Measurements from ENCODE around the gene CAVIN2.

CAVIN2 gene

GRCh38 chr2:191840921-191841320 is 6.0 kb downstream of the CAVIN2 start:
- H3K36me3 ChIP-seq (ENCODE audit: insufficient read depth) = no peaks in the 10 kb centered on the region
- H3K9ac ChIP-seq = no peak overlapping the region
- TF ChIP-seq, protein P1, sequence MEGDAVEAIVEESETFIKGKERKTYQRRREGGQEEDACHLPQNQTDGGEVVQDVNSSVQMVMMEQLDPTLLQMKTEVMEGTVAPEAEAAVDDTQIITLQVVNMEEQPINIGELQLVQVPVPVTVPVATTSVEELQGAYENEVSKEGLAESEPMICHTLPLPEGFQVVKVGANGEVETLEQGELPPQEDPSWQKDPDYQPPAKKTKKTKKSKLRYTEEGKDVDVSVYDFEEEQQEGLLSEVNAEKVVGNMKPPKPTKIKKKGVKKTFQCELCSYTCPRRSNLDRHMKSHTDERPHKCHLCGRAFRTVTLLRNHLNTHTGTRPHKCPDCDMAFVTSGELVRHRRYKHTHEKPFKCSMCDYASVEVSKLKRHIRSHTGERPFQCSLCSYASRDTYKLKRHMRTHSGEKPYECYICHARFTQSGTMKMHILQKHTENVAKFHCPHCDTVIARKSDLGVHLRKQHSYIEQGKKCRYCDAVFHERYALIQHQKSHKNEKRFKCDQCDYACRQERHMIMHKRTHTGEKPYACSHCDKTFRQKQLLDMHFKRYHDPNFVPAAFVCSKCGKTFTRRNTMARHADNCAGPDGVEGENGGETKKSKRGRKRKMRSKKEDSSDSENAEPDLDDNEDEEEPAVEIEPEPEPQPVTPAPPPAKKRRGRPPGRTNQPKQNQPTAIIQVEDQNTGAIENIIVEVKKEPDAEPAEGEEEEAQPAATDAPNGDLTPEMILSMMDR (conservative IDR thresholded peaks at IDR 0.05; ENCODE audit: low read depth, low read length) = no peak

DNA sequence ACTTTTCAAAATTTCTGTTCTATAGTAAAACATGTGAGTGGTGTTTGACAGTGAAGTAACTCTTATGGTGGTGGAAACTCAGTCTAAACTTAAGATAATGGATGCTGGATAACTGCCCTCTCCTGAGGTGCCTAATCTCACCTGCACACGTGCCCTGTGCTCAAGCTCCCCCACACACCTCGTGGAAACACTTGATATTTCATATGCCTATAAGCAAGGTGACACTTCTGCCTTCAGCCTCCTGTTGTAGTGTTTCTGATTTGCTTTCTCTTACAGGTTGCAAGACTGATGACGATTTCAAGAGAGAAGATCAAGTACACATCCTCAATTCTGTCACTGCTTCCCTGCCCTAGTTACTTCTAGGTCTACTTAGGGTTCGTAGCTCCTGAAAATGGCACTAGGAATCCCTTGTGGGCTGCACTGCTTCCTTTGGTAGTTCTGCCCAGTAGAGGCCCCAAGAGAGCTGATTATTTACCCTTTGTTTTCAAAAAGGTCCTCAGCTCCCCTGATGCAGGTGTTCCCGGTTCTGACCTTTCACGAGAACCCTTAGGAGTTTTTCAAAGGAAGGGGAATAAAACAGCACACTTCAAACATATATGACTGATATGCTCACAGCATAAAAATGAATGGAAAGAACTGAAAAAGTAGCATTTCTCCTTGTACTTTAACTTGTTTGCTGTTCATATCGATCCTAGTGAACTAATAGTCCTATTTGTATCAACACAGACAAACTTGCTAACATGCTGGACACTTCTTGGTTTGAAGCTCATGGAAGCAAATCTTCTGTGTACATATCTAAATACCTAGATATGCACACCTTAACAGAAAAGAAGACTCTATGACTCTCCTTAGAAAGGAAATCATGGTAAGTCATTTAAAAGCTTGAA is 6.7 kb downstream of the CAVIN2 start:
- no peak overlapping the region for H2AFZ ChIP-seq (ENCODE audit: low read depth)
- TF ChIP-seq, protein P1 (conservative IDR thresholded peaks at IDR 0.05; ENCODE audit: low read depth, low read length) = no peak
- no peaks in the 10 kb centered on the region for H3K79me2 ChIP-seq (ENCODE audit: insufficient read depth, low read depth)
- no peak overlapping the region for H3K4me3 ChIP-seq (IDR thresholded peaks at IDR 0.05; ENCODE audit: insufficient read depth, low read depth, low read length)
- H3K9ac ChIP-seq = no peak overlapping the region
- H3K27me3 ChIP-seq (ENCODE audit: insufficient read depth, low read depth) = no peaks in the 10 kb centered on the region
- no peak overlapping the region for H3K4me2 ChIP-seq
- no peaks in the 10 kb centered on the region for H3K36me3 ChIP-seq (ENCODE audit: insufficient read depth)
- H3K27ac ChIP-seq = no peak overlapping the region
- H3K4me1 ChIP-seq (ENCODE audit: low read depth, poor library complexity, severe bottlenecking) = no peaks in the 10 kb centered on the region
- no peaks in the 10 kb centered on the region for H4K20me1 ChIP-seq (ENCODE audit: insufficient read depth)

More at GRCh38 chr2:191840921-191841320, 6.0 kb downstream of the CAVIN2 start:
- H2AFZ ChIP-seq (ENCODE audit: low read depth) = no peak overlapping the region
- no peaks in the 10 kb centered on the region for H4K20me1 ChIP-seq (ENCODE audit: insufficient read depth)
- no peak overlapping the region for H3K4me3 ChIP-seq (IDR thresholded peaks at IDR 0.05; ENCODE audit: insufficient read depth, low read depth, low read length)
- H3K79me2 ChIP-seq (ENCODE audit: insufficient read depth, low read depth) = no peaks in the 10 kb centered on the region
- H3K4me1 ChIP-seq (ENCODE audit: low read depth, poor library complexity, severe bottlenecking) = no peaks in the 10 kb centered on the region
- no peak overlapping the region for H3K27ac ChIP-seq
- H3K4me2 ChIP-seq = no peak overlapping the region
- H3K27me3 ChIP-seq (ENCODE audit: insufficient read depth, low read depth) = no peaks in the 10 kb centered on the region

DNA sequence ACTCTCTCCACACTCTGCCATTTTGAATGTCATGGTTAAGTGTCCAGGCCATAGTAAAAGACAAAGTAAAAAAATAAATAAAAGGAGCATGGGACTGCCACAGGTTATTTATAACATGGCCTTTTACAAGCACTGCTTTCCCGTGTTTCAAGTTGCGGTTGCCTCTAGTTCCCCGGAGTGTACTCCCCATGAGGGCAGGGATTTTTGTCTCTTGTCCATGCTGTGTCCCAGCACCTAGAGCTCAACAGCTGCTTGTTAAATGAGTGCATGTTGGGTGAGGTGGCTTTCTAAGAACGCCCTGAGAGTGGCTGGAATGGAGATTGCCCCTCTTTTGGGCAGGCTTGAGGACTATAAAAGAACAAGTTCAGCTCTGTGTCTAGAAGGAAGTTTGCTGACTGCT is 8.4 kb downstream of the CAVIN2 start:
- Histone ChIP-seq H3K4me3 (IDR thresholded peaks at IDR 0.05; ENCODE audit: insufficient read depth, low read depth, low read length) (no peak overlapping the region), H2AFZ (ENCODE audit: low read depth) (no peak overlapping the region), H4K20me1 (ENCODE audit: insufficient read depth) (no peaks in the 10 kb centered on the region), H3K79me2 (ENCODE audit: insufficient read depth, low read depth) (no peaks in the 10 kb centered on the region), H3K27me3 (ENCODE audit: insufficient read depth, low read depth) (no peaks in the 10 kb centered on the region), H3K36me3 (ENCODE audit: insufficient read depth) (no peaks in the 10 kb centered on the region), H3K4me2 (no peak overlapping the region), H3K9ac (no peak overlapping the region), H3K4me1 (ENCODE audit: low read depth, poor library complexity, severe bottlenecking) (no peaks in the 10 kb centered on the region), H3K27ac (no peak overlapping the region)
- TF ChIP-seq, protein P1 (conservative IDR thresholded peaks at IDR 0.05; ENCODE audit: low read depth, low read length) = no peak

- TF ChIP-seq, protein P1 (conservative IDR thresholded peaks at IDR 0.05; ENCODE audit: low read depth, low read length) = no peak
- Histone ChIP-seq H4K20me1 (ENCODE audit: insufficient read depth) (no peaks in the 10 kb centered on the region), H3K27me3 (ENCODE audit: insufficient read depth, low read depth) (no peaks in the 10 kb centered on the region), H3K4me3 (IDR thresholded peaks at IDR 0.05; ENCODE audit: insufficient read depth, low read depth, low read length) (no peak overlapping the region), H3K9ac (no peak overlapping the region), H3K79me2 (ENCODE audit: insufficient read depth, low read depth) (no peaks in the 10 kb centered on the region), H2AFZ (ENCODE audit: low read depth) (no peak overlapping the region), H3K27ac (no peak overlapping the region), H3K4me2 (no peak overlapping the region), H3K4me1 (ENCODE audit: low read depth, poor library complexity, severe bottlenecking) (no peaks in the 10 kb centered on the region), H3K36me3 (ENCODE audit: insufficient read depth) (no peaks in the 10 kb centered on the region)
Measured at GRCh38 chr2:191836853-191837769, 9.8 kb downstream of the CAVIN2 start.
